GM12875 (cell line): Measurements from ENCODE around the gene LMAN2L.

Experiments used
- H3K4me3 ChIP-seq: one replicate; pipeline ENCODE4 v1.5.1; 2011; ENCODE audit warnings: low read depth, low read length, control low read depth
- TF ChIP-seq, protein P1 (sequence below): IDR thresholded peaks from 2 replicates; pipeline ENCODE4 v1.5.1; 2011; ENCODE audit warnings: low read depth, mild to moderate bottlenecking, control low read depth, inconsistent platforms, low read length, moderate library complexity, borderline replicate concordance; ENCODE audit not compliant: insufficient read depth

Gene LMAN2L

GRCh38 chr2:96687711-96688640, 51.9 kb downstream of the LMAN2L start:
- no peak overlapping the region for H3K4me3 ChIP-seq
- TF ChIP-seq, protein P1, sequence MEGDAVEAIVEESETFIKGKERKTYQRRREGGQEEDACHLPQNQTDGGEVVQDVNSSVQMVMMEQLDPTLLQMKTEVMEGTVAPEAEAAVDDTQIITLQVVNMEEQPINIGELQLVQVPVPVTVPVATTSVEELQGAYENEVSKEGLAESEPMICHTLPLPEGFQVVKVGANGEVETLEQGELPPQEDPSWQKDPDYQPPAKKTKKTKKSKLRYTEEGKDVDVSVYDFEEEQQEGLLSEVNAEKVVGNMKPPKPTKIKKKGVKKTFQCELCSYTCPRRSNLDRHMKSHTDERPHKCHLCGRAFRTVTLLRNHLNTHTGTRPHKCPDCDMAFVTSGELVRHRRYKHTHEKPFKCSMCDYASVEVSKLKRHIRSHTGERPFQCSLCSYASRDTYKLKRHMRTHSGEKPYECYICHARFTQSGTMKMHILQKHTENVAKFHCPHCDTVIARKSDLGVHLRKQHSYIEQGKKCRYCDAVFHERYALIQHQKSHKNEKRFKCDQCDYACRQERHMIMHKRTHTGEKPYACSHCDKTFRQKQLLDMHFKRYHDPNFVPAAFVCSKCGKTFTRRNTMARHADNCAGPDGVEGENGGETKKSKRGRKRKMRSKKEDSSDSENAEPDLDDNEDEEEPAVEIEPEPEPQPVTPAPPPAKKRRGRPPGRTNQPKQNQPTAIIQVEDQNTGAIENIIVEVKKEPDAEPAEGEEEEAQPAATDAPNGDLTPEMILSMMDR, result no peak

- H3K4me3 ChIP-seq, result no peak overlapping the region
- TF ChIP-seq, protein P1, result no peak
These were observed 52.6 kb downstream of the LMAN2L start for GRCh38 chr2:96687266-96687665.

- TF ChIP-seq, protein P1, result no peak
- H3K4me3 ChIP-seq, result no peak overlapping the region
These were observed 54.0 kb downstream of the LMAN2L start for GRCh38 chr2:96685577-96686459.

DNA sequence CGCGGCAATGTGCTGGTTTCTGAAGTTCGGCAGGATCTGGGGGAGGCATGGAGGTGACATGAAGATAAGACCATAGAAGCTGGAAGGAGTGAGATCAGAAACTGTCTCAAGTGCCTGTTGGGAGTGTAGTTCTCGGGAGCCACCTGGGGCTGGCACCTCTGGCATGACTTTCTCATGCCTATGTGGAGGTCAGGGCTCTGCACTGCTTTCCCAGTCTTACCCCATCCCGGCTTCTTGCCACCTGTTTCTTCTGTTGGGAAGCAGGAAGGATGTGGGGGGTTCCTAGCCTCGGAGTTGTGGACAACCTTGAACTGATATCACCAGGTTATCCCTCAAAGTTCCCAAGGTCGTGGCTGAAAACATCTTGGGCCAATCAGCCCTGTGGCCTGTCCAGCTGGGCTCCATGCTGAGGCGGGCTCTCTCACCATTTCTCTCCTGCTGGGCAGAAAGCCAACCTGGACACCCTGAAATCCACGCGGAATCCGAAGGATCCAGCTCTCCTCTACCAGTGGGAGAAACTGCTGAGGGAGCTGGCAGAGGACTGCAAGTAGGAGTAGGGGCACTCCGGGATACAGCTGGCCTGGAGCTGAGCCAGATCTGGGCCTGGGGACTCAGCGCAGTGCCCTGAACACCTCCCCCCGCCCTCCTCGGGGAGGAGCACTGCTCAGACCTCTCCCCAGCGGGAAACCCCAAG, 54.8 kb downstream of the LMAN2L start:
- H3K4me3 ChIP-seq, result no peak overlapping the region
- TF ChIP-seq, protein P1, result no peak

GRCh38 chr2:96683972-96684820, 55.7 kb downstream of the LMAN2L start:
- no peak overlapping the region for H3K4me3 ChIP-seq
- TF ChIP-seq, protein P1, result no peak

DNA sequence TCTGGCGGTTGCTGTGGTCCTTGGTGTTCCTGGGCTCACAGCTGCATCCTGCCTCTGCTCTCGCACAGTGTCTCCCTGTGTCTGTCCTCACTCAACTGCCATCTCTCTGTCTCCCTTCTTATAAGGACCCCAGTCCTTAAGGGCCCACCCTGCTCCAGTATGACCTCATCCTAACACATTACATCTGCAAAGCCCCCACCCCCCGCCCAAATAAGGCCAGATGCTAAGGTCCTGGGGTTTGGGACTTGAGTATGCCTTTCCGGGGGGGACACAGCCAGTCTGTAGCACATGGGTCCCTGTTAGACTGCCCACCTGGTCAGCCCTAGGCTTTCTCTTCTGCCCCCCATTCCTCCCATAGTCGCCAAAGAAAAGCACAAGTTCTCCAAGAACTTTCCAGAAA, 56.6 kb downstream of the LMAN2L start:
- no peak overlapping the region for H3K4me3 ChIP-seq
- TF ChIP-seq, protein P1, result no peak
